CD14-positive monocyte (primary cell): Measurements from ENCODE around the gene ADCY2. TPM values are rescaled to one million over a fixed set of nuclear protein-coding genes. Genes with fewer than 3 reads are reported as not detected.

Experiments used
- DNase-seq, 3 donors: peaks; one replicate each; pipeline ENCODE4 v3.0.0-alpha.2; 2011 to 2022
- H2AFZ ChIP-seq: 2 replicates; pipeline ENCODE4 v1.6.0; 2012; ENCODE audit warnings: mild to moderate bottlenecking, low read depth, low read length, inconsistent platforms; ENCODE audit not compliant: insufficient read depth, poor library complexity, severe bottlenecking
- H3K27ac ChIP-seq, 2 donors: 1 replicate in 1 of 2; 2 replicates in 1 of 2; pipeline ENCODE4 v1.5.1; 2012 to 2013; ENCODE audit warnings: low read length in 2 of 2, control low read depth in 1 of 2, inconsistent platforms in 1 of 2, low read depth in 1 of 2, mild to moderate bottlenecking in 1 of 2
- H3K27me3 ChIP-seq, 2 donors: one replicate each; pipeline versions ENCODE4 v1.6.0 to v1.6.1; 2011 to 2013; ENCODE audit warnings: low read length in 2 of 2; ENCODE audit not compliant: control insufficient read depth in 2 of 2, insufficient read depth in 2 of 2
- H3K36me3 ChIP-seq, 2 donors: replicated peaks in 1 of 2; 1 replicate in 1 of 2; 2 replicates in 1 of 2; pipeline versions ENCODE4 v1.5.1 to v1.6.1; 2012 to 2013; ENCODE audit warnings: low read length in 2 of 2, control low read depth in 1 of 2, inconsistent platforms in 1 of 2, mild to moderate bottlenecking in 1 of 2; ENCODE audit not compliant: insufficient read depth in 2 of 2, control insufficient read depth in 1 of 2
- H3K4me1 ChIP-seq, 2 donors: 1 replicate in 1 of 2; 2 replicates in 1 of 2; pipeline versions ENCODE4 v1.5.1 to v1.6.1; 2012 to 2013; ENCODE audit warnings: low read length in 2 of 2, control low read depth in 1 of 2, inconsistent platforms in 1 of 2, mild to moderate bottlenecking in 1 of 2, moderate library complexity in 1 of 2; ENCODE audit not compliant: insufficient read depth in 2 of 2, control insufficient read depth in 1 of 2
- H3K4me2 ChIP-seq: replicated peaks from 2 replicates; pipeline ENCODE3; 2012; ENCODE audit warnings: low read length, moderate library complexity, mild to moderate bottlenecking; ENCODE audit not compliant: poor library complexity, severe bottlenecking; ENCODE audit errors: extremely low read depth
- H3K4me3 ChIP-seq, 3 experiments: fragments of 200-600 bp in 1 of 3; sonication (generic) in 1 of 3; replicated peaks in 1 of 3; 1 replicate in 2 of 3; 2 replicates in 1 of 3; pipeline ENCODE4 v1.5.1; 2011 to 2013; ENCODE audit warnings: low read length in 3 of 3, mild to moderate bottlenecking in 3 of 3, control low read depth in 2 of 3, low read depth in 2 of 3, inconsistent platforms in 1 of 3, moderate library complexity in 1 of 3
- H3K79me2 ChIP-seq: 2 replicates; pipeline ENCODE4 v1.6.0; 2012; ENCODE audit warnings: mild to moderate bottlenecking, control low read depth, inconsistent platforms, low read length, moderate library complexity; ENCODE audit not compliant: insufficient read depth
- H3K9ac ChIP-seq: 2 replicates; pipeline ENCODE4 v1.6.0; 2017; ENCODE audit warnings: low read length, mild to moderate bottlenecking; ENCODE audit not compliant: insufficient read depth, poor library complexity, severe bottlenecking
- H3K9me3 ChIP-seq, 2 donors: replicated peaks in 1 of 2; 1 replicate in 1 of 2; 2 replicates in 1 of 2; pipeline versions ENCODE4 v1.5.1 to v1.6.1; 2012 to 2013; ENCODE audit warnings: low read length in 2 of 2, control low read depth in 1 of 2; ENCODE audit not compliant: control insufficient read depth in 1 of 2, insufficient read depth in 1 of 2
- H4K20me1 ChIP-seq: 2 replicates; pipeline ENCODE4 v1.6.0; 2012; ENCODE audit warnings: mild to moderate bottlenecking, low read length, control low read depth, moderate library complexity; ENCODE audit not compliant: insufficient read depth
- H3K27ac Mint-ChIP-seq, 7 donors: one replicate each; pipeline ENCODE4 v1.8.0; 2020; ENCODE audit warnings: mild to moderate bottlenecking in 7 of 7, mixed read lengths in 7 of 7, moderate library complexity in 6 of 7, inconsistent platforms in 2 of 7
- H3K27me3 Mint-ChIP-seq, 3 donors: one replicate each; pipeline ENCODE4 v1.8.0; 2021 to 2022; ENCODE audit warnings: low read depth in 3 of 3, mild to moderate bottlenecking in 3 of 3, mixed read lengths in 3 of 3, moderate library complexity in 3 of 3, inconsistent platforms in 1 of 3
- H3K36me3 Mint-ChIP-seq, 2 donors: one replicate each; pipeline ENCODE4 v1.8.0; 2020; ENCODE audit warnings: mixed read lengths in 2 of 2, inconsistent platforms in 1 of 2, mild to moderate bottlenecking in 1 of 2
- H3K4me1 Mint-ChIP-seq: one replicate; pipeline ENCODE4 v1.8.0; 2020; ENCODE audit warnings: mild to moderate bottlenecking, mixed read lengths
- H3K4me3 Mint-ChIP-seq, 2 donors: one replicate each; pipeline ENCODE4 v1.8.0; 2020; ENCODE audit warnings: mild to moderate bottlenecking in 2 of 2, mixed read lengths in 2 of 2, moderate library complexity in 1 of 2
- H3K9me3 Mint-ChIP-seq, 7 donors: one replicate each; pipeline ENCODE4 v1.8.0; 2020 to 2022; ENCODE audit warnings: mixed read lengths in 7 of 7, mild to moderate bottlenecking in 6 of 7, moderate library complexity in 6 of 7, inconsistent platforms in 2 of 7
- WGBS: methylation state at CpG from one replicate; pipeline ENCODE4 v1.1.5; 2013; ENCODE audit warnings: missing lambda C conversion rate; ENCODE audit not compliant: insufficient coverage; 5-methylcytosine and 5-hydroxymethylcytosine counted together
- intact Hi-C, 2 donors: fragments of 100-400 bp; cut with micrococcal nuclease; formaldehyde crosslinking; loops; one replicate each; pipeline versions ENCODE4 v1.15.0 to v1.15.1; 2023
- polyA plus RNA-seq, 3 donors: library from polyadenylated mRNA; depleted of rRNA in 1 of 3; unstranded in 2 of 3; stranded (reverse) in 1 of 3; fragments of 300-500 nt in 2 of 3; fragments of >200 nt in 1 of 3; fragmentation: Illumina TruSeq in 2 of 3; gene quantifications; 1 replicate in 2 of 3; 2 replicates in 1 of 3; pipeline ENCODE4 v1.2.3, GENCODE V29; 2012 to 2021
- TF ChIP-seq, protein P1 (sequence below): fragments of 200-600 bp; IDR thresholded peaks from one replicate; pipeline ENCODE4 v1.8.0; 2022; ENCODE audit warnings: antibody characterized with exemption, mild to moderate bottlenecking

The ADCY2 gene
- polyA plus RNA-seq, 3 donors = not detected

DNA sequence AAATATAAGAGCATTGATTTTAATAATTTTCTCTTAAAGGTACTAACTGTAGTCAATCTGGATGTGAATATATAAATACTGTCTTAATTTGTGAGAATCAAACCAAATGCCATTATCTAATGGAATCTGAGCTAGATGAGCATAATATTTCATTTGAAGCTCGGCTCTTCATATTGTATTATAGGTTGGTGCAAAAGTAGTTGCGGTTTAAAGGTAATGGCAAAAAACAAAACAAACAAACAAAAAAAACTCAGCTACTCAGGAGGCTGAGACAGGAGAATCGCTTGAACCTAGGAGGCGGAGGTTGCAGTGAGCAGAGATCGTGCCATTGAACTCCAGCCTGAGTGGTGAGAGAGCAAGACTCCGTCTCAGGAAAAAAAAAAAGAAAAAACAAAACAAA is 358.6 kb downstream of the ADCY2 start:
- intact Hi-C loops = no loop called here
- Histone ChIP-seq H3K4me2 (no peak overlapping the region), H3K79me2 (no peaks in the 10 kb centered on the region), H3K4me1 (peaks cover 13 to 21% of the 10 kb centered on the region in 2 donors), H3K4me3 (no peak overlapping the region), H3K9ac (no peak overlapping the region), H3K36me3 (no peaks in the 10 kb centered on the region), H3K9me3 (no peaks in the 10 kb centered on the region), H3K27ac (no peak overlapping the region), H4K20me1 (no peaks in the 10 kb centered on the region), H3K27me3 (peaks cover 0 to 3% of the 10 kb centered on the region in 2 donors), H2AFZ (no peak overlapping the region)
- H3K27ac Mint-ChIP-seq = peak overlapping the region in 1 of 7 donors; percentile 9
- H3K36me3 Mint-ChIP-seq = no peaks in the 10 kb centered on the region
- no peak for DNase-seq
- no peak overlapping the region for H3K4me3 Mint-ChIP-seq
- H3K4me1 Mint-ChIP-seq = peaks cover 13% of the 10 kb centered on the region
- peaks cover 3% of the 10 kb centered on the region in 3 donors for H3K27me3 Mint-ChIP-seq
- TF ChIP-seq, protein P1, sequence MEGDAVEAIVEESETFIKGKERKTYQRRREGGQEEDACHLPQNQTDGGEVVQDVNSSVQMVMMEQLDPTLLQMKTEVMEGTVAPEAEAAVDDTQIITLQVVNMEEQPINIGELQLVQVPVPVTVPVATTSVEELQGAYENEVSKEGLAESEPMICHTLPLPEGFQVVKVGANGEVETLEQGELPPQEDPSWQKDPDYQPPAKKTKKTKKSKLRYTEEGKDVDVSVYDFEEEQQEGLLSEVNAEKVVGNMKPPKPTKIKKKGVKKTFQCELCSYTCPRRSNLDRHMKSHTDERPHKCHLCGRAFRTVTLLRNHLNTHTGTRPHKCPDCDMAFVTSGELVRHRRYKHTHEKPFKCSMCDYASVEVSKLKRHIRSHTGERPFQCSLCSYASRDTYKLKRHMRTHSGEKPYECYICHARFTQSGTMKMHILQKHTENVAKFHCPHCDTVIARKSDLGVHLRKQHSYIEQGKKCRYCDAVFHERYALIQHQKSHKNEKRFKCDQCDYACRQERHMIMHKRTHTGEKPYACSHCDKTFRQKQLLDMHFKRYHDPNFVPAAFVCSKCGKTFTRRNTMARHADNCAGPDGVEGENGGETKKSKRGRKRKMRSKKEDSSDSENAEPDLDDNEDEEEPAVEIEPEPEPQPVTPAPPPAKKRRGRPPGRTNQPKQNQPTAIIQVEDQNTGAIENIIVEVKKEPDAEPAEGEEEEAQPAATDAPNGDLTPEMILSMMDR = no peak
- no CpG with 5 or more reads among the region's 6 CpGs for WGBS
- peaks cover 0 to 3% (median 0%) of the 10 kb centered on the region in 7 donors for H3K9me3 Mint-ChIP-seq

DNA sequence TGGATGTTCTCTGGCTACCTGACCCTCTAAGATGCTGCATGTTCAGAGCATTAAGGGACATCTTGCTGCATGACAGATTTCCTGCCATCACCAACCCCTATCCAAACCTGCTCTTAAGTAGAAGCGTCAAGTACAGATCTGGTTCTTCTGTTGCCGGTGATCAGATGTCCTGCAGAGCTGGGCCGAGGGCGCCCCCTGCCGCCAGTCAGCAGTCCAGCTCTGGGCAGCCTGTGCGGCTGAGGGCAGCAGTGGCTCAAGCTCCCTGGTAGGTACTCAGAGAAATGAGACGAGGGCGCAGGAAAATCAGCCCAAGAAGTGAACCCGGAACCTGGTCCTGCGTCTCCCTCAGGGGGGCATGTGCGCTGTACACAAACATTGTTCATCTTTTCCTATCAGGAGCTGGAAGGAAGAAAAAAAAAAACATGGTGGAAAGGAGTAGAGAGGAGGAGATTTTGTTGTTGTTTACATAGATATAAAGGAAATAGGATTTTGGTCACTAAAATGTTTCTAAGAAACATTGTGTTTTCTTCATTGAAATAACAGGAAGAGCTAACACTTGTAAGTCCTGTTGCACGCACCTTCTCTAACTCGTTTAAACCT is 359.2 kb downstream of the ADCY2 start:
- Histone ChIP-seq H4K20me1 (no peaks in the 10 kb centered on the region), H3K9me3 (no peaks in the 10 kb centered on the region), H3K4me1 (peaks cover 13 to 21% of the 10 kb centered on the region in 2 donors), H2AFZ (no peak overlapping the region), H3K27ac (no peak overlapping the region), H3K4me3 (no peak overlapping the region), H3K9ac (no peak overlapping the region), H3K27me3 (peaks cover 0 to 3% of the 10 kb centered on the region in 2 donors), H3K79me2 (no peaks in the 10 kb centered on the region), H3K4me2 (no peak overlapping the region), H3K36me3 (no peaks in the 10 kb centered on the region)
- intact Hi-C loops = no loop called here
- TF ChIP-seq, protein P1 = peak; percentile 81
- Mint-ChIP-seq H3K9me3 (peaks cover 0 to 3% (median 0%) of the 10 kb centered on the region in 7 donors), H3K27me3 (peaks cover 1 to 3% (median 3%) of the 10 kb centered on the region in 3 donors), H3K4me1 (peaks cover 13% of the 10 kb centered on the region), H3K36me3 (no peaks in the 10 kb centered on the region), H3K4me3 (peak overlapping the region in 1 of 2 donors; percentile 46), H3K27ac (peak overlapping the region in 2 of 7 donors; percentile 64 to 80)
- peak; percentile 16 to 51 (median 23) for DNase-seq
- WGBS = 56% methylated on average over 10 of the region's 13 CpGs
